ENCODE data around the gene DHX32.
A peak's percentile ranks its signal among the peaks of the same experiment; 100 is the strongest.

The DHX32 gene

GRCh38 chr10:125823663-125824251 is 57.3 kb downstream of the DHX32 start:
- Mint-ChIP-seq H3K4me1 (ENCODE audit: low read depth in 2 of 2) (peaks cover 12 to 28% of the 10 kb centered on the region in 2 donors), H3K27ac (no peak overlapping the region), H3K4me3 (no peak overlapping the region), H3K36me3 (ENCODE audit: insufficient read depth) (peaks cover 29% of the 10 kb centered on the region), H3K9me3 (no peaks in the 10 kb centered on the region), H3K27me3 (no peaks in the 10 kb centered on the region)
- DNase-seq = peak in 1 of 3 experiments; percentile 1
- peak; percentile 1 for ATAC-seq (replicated peaks)

- no peaks in the 10 kb centered on the region for H3K27me3 Mint-ChIP-seq
- DNase-seq (peak; percentile 87 to 89 (median 88)), ATAC-seq (replicated peaks) (peak; percentile 82)
- H3K36me3 Mint-ChIP-seq (ENCODE audit: insufficient read depth) = peaks cover 25% of the 10 kb centered on the region
- no peak within 1 kb of the TSS for H3K27ac Mint-ChIP-seq
- H3K9me3 Mint-ChIP-seq = no peaks in the 10 kb centered on the region
- no peak within 1 kb of the TSS for H3K4me3 Mint-ChIP-seq
- peaks cover 12 to 28% of the 10 kb centered on the region in 2 donors for H3K4me1 Mint-ChIP-seq (ENCODE audit: low read depth in 2 of 2)
Measured at GRCh38 chr10:125822878-125823662, 58.0 kb downstream of the DHX32 start, which contains the start of the genes BCCIP and UROS. BCCIP (plus strand) TSS chr10:125823546; CDS start chr10:125823558, 12 bp downstream. UROS (minus strand) TSS chr10:125823258; CDS start chr10:125816499, 6,759 bp downstream.

DNA sequence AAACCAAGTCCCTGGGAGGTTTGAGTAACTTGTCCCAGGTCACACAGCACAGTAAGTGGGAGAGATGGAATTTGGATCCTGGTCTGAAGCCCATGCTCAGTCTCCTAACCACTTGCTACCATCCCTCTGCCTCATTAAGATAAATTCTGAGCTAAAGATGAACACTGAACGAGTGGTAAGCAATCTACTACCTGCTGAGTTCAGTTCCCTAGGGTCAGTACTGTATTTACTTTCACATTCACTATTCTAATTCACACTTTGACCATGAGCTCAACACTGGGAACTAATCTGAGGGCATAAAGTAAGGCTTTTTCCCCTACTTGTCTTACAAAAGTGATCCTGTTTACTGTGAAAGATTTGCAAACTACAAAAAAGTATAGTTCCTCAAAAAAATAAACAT is 60.4 kb downstream of the DHX32 start:
- Mint-ChIP-seq H3K4me1 (ENCODE audit: low read depth in 2 of 2) (peaks cover 7 to 17% of the 10 kb centered on the region in 2 donors), H3K36me3 (ENCODE audit: insufficient read depth) (peaks cover 10% of the 10 kb centered on the region), H3K27ac (no peak overlapping the region), H3K4me3 (no peak overlapping the region), H3K27me3 (no peaks in the 10 kb centered on the region), H3K9me3 (no peaks in the 10 kb centered on the region)
- ATAC-seq (replicated peaks) (no peak), DNase-seq (no peak)

DNA sequence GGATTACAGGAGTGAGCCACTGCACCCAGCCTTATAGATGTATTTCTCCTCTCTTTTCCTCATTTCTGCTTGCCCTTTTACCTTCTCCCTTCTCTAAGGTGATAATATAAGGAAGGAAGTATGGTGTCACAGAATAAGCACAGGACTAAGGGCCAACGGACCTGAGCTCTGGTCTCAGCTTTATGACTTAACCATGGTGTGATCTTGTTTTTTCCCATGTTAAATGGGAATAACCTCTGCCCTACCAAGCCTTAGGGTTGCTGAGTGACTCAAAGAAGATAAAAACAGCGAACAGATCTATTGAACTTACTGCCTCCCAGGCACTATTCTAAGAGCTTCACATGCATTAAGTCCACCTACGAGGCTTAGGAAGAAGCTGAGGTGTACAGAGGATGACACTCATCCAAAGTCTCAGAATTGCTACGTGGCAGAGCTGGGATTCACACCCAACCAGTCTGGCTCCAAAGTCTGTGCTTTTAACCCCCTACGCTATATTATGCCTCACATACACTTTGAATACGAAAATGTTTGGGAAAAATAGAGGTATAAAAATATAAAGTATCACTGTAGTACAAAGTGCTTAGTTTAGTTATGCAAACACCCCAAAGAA is 63.6 kb downstream of the DHX32 start:
- H3K27me3 Mint-ChIP-seq = no peaks in the 10 kb centered on the region
- ATAC-seq (replicated peaks) (no peak), DNase-seq (no peak)
- peaks cover 7 to 16% of the 10 kb centered on the region in 2 donors for H3K4me1 Mint-ChIP-seq (ENCODE audit: low read depth in 2 of 2)
- no peak overlapping the region for H3K4me3 Mint-ChIP-seq
- H3K27ac Mint-ChIP-seq = no peak overlapping the region
- no peaks in the 10 kb centered on the region for H3K9me3 Mint-ChIP-seq
- H3K36me3 Mint-ChIP-seq (ENCODE audit: insufficient read depth) = peaks cover 15% of the 10 kb centered on the region

DNA sequence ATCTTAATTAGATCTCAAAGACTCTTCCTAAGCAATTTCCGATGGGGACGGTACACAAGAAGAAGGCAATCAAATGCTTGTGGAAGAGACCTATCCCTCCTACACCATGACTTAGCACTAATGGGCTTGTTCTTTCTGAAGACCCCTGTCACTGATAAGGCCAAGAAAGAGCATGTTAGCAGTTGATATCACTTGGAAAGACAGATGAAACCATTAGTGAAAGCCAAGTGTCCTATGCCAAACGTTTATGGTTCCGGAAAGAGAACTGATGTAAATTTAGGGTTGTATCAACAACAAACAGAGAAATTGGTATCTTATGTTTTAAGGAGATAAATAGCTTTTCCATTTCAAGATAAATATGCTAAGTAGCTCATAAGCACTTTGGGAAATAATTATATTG is 64.5 kb downstream of the DHX32 start:
- ATAC-seq (replicated peaks) (no peak), DNase-seq (no peak)
- Mint-ChIP-seq H3K27me3 (no peaks in the 10 kb centered on the region), H3K4me3 (no peak overlapping the region), H3K36me3 (ENCODE audit: insufficient read depth) (peaks cover 9% of the 10 kb centered on the region), H3K4me1 (ENCODE audit: low read depth in 2 of 2) (peaks cover 4 to 10% of the 10 kb centered on the region in 2 donors), H3K27ac (no peak overlapping the region), H3K9me3 (no peaks in the 10 kb centered on the region)

- Mint-ChIP-seq H3K36me3 (ENCODE audit: insufficient read depth) (peaks cover 13% of the 10 kb centered on the region), H3K4me1 (ENCODE audit: low read depth in 2 of 2) (peaks cover 0 to 4% of the 10 kb centered on the region in 2 donors), H3K27ac (peak overlapping the region in 1 of 2 donors; percentile 49), H3K27me3 (no peaks in the 10 kb centered on the region), H3K4me3 (no peak overlapping the region), H3K9me3 (no peaks in the 10 kb centered on the region)
- ATAC-seq (replicated peaks) (no peak), DNase-seq (no peak)
Measured at GRCh38 chr10:125815764-125816163, 65.3 kb downstream of the DHX32 start.

DNA sequence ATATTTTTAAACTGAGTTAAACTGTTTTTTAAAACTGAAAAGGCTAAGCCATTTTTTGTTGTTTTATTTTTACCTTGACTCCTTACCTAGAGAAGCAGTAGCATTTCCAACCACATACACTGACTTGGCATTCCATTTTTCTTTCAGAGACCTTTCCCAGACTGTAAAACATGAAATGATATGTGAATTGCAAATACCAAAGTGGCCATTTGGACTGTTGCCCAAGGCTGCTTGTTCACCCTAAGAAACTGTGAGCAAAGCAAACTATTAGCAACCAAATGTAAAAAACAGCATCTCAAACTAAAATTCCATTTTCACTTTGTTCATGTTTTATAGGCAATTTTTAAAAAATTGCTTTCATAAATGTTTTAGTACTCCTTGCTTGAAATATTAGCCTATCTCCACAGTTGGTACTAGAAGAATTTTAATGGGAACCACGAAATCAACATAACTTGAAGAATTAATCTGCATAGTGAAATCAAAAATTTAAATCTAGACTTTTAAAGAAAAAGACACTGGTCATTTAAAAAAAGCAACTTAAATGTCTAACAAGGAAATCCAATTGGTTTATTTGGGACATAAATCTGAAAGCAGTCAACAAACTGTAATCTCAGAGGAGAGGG is 68.9 kb downstream of the DHX32 start:
- Mint-ChIP-seq H3K4me3 (no peak overlapping the region), H3K36me3 (ENCODE audit: insufficient read depth) (peaks cover 22% of the 10 kb centered on the region), H3K9me3 (no peaks in the 10 kb centered on the region), H3K4me1 (ENCODE audit: low read depth in 2 of 2) (peaks cover 4 to 10% of the 10 kb centered on the region in 2 donors), H3K27me3 (no peaks in the 10 kb centered on the region), H3K27ac (no peak overlapping the region)
- ATAC-seq (replicated peaks) (no peak), DNase-seq (no peak)

GRCh38 chr10:125811251-125811650 is 69.8 kb downstream of the DHX32 start:
- Mint-ChIP-seq H3K36me3 (ENCODE audit: insufficient read depth) (peaks cover 26% of the 10 kb centered on the region), H3K4me1 (ENCODE audit: low read depth in 2 of 2) (peaks cover 3 to 11% of the 10 kb centered on the region in 2 donors), H3K4me3 (no peak overlapping the region), H3K9me3 (no peaks in the 10 kb centered on the region), H3K27me3 (no peaks in the 10 kb centered on the region), H3K27ac (no peak overlapping the region)
- DNase-seq (no peak), ATAC-seq (replicated peaks) (no peak)

DNA sequence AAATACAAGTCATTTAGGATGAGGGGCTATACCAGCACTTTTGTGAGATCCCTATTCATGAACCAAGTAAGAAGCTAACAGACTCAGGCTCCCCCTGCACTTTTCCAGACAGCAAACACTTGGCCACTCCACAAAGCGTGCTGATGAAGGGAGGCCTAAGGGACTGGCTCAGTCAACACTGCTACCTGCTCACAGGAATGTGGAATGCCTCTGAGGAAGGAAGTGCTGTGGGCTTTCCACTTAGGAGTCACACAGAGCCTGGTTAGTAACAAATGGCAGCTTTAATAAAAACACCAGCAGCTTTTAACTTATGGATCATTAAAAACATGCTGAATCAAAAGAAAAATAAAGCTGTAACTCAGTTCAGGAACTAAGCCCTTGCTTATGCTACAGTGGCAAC is 73.0 kb downstream of the DHX32 start:
- H3K27me3 Mint-ChIP-seq = no peaks in the 10 kb centered on the region
- H3K4me1 Mint-ChIP-seq (ENCODE audit: low read depth in 2 of 2) = peaks cover 3 to 11% of the 10 kb centered on the region in 2 donors
- H3K36me3 Mint-ChIP-seq (ENCODE audit: insufficient read depth) = peaks cover 25% of the 10 kb centered on the region
- DNase-seq = no peak
- H3K27ac Mint-ChIP-seq = no peak overlapping the region
- no peak for ATAC-seq (replicated peaks)
- H3K4me3 Mint-ChIP-seq = no peak overlapping the region
- H3K9me3 Mint-ChIP-seq = no peaks in the 10 kb centered on the region

DNA sequence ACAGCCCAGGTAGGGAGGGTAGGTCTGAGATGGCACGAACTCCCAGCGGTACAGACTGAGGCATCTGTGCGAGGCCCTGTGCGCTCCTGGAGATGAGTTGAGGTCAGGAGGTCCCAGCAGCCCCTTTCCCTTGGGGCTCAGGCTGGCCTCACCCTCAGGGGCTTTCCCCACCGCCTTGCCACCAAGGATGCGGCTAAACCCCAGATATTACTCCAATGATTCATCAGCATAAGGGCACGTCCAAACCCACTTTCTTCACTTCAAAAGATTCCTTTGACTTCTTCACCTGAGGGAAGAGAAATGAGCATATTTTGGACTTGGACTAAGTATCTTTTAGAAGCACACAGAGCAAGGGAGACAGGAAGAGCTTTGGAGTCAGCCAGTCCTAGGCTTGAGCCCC is 78.4 kb downstream of the DHX32 start:
- DNase-seq = no peak
- no peaks in the 10 kb centered on the region for H3K27me3 Mint-ChIP-seq
- peak overlapping the region; percentile 4 to 62 for H3K27ac Mint-ChIP-seq
- no peak overlapping the region for H3K4me3 Mint-ChIP-seq
- H3K36me3 Mint-ChIP-seq (ENCODE audit: insufficient read depth) = peaks cover 11% of the 10 kb centered on the region
- no peaks in the 10 kb centered on the region for H3K9me3 Mint-ChIP-seq
- ATAC-seq (replicated peaks) = no peak
- H3K4me1 Mint-ChIP-seq (ENCODE audit: low read depth in 2 of 2) = peaks cover 2 to 5% of the 10 kb centered on the region in 2 donors

DNA sequence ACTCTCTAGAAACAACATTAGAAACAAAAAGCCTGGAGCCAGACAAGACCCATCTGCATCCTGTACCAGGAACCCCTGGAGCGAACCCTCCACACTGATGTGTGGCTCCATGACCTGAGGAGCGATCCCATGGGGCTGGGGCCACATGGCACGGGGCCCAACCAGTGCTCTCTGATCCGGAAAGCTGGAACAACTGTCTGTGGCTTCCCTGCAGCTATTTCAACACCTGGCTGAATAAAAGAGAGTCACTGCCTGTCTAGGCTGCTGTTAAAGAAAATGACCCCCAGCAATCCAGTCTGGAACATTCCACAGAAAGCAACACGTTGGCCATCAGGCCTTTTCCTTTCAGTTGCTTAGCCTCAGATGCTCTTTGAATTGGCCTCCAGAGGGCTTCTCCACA is 79.0 kb downstream of the DHX32 start:
- no peak for ATAC-seq (replicated peaks)
- Mint-ChIP-seq H3K4me1 (ENCODE audit: low read depth in 2 of 2) (peaks cover 0 to 2% of the 10 kb centered on the region in 2 donors), H3K36me3 (ENCODE audit: insufficient read depth) (peaks cover 11% of the 10 kb centered on the region)

DNA sequence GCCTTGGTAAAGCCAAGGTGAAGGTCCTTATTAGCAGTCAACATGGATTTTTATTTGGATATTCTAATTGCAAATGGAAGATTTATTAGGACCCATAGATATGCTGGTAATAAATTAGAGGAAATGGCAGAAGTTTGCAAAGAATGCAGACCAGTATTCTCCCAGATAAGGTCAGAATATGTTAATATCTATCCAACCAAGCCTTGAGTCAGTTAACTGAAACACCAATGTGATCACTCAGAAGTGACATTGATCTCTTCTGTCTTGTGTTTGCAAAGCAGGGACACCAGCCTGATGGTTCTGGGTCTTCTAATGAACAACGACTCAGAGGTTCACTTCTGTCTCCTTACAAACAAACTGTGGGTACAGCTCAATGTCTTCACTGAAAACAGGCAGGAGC is 79.5 kb downstream of the DHX32 start:
- Mint-ChIP-seq H3K27ac (no peak overlapping the region), H3K9me3 (no peaks in the 10 kb centered on the region), H3K4me1 (ENCODE audit: low read depth in 2 of 2) (peaks cover 0 to 2% of the 10 kb centered on the region in 2 donors), H3K4me3 (no peak overlapping the region), H3K36me3 (ENCODE audit: insufficient read depth) (peaks cover 11% of the 10 kb centered on the region), H3K27me3 (no peaks in the 10 kb centered on the region)
- DNase-seq (no peak), ATAC-seq (replicated peaks) (no peak)

More for the DNA sequence above, 79.0 kb downstream of the DHX32 start:
- no peaks in the 10 kb centered on the region for H3K27me3 Mint-ChIP-seq
- no peak for DNase-seq
- no peak overlapping the region for H3K4me3 Mint-ChIP-seq
- no peak overlapping the region for H3K27ac Mint-ChIP-seq
- no peaks in the 10 kb centered on the region for H3K9me3 Mint-ChIP-seq

- no peak for DNase-seq
- ATAC-seq (replicated peaks) = no peak
- no peak overlapping the region for H3K27ac Mint-ChIP-seq
- no peaks in the 10 kb centered on the region for H3K4me1 Mint-ChIP-seq (ENCODE audit: low read depth in 2 of 2)
- H3K36me3 Mint-ChIP-seq (ENCODE audit: insufficient read depth) = peaks cover 3% of the 10 kb centered on the region
- no peaks in the 10 kb centered on the region for H3K9me3 Mint-ChIP-seq
- no peaks in the 10 kb centered on the region for H3K27me3 Mint-ChIP-seq
- H3K4me3 Mint-ChIP-seq = no peak overlapping the region
Measured at GRCh38 chr10:125799451-125800182, 81.5 kb downstream of the DHX32 start.
